ENCODE data around the gene ATP6V1F.

ATP6V1F gene

GRCh38 chr7:128869138-128869943 lies 6.7 kb downstream of the ATP6V1F start:
- DNase-seq: peak; percentile 84

DNA sequence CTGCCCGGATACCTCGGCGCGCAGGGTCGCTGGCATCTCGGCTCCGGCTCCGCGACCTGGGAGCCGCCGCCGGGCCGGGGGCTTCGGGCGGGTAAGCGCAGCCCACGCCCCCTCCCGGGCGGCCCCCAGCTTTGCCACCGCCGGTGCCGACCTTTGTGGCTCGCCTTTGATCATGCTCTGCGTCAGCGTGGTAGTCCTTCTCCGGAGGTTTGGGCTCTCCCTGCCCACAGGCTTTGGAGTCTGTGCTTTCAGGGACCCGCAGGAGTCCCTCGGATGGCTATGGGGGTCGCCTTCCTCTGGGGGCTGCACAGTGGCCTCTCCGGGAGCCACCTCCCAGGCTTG lies 7.3 kb downstream of the ATP6V1F start:
- no peak for DNase-seq

DNA sequence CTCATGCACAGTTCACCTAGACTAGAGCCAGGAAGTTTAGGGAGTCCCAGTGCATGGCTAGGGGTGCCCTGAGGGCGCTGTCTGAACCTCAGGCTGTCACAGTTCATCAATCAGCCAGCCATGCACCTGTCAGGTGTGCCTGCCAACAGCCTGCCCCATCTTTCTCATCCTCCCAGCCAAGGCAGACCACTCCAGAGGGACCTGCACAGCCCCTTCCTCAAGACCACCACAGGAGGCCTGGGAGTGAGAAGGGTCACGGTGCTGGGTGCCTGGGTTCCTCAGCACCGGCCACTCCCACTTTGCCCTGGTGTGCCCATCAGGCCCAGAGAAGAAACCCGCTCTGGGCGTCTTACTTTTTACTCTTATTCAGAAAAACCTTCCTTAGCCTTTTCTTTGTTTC lies 8.4 kb downstream of the ATP6V1F start:
- DNase-seq: no peak

DNA sequence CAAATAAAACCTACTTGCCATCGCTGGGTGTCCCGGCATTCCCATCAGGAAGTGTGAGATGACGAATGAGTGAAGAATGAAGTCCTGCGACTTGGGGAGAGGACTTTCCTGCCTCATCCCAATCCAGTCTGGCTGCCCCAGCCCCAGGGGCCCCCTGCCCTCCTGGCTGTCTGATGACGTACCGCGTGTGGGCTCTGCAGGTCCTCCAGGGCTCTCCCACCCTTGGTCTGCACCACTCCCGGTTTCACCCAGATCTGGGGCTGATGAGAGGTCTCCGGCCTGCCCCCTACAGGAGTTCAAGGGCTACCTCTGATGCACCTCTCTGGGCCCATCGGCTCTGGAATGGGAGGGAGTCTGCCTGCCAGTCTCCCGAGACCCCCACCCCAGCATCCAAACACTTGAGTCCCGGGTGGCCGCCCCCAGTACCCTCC lies 9.8 kb downstream of the ATP6V1F start:
- DNase-seq: no peak

GRCh38 chr7:128873234-128873633 lies 10.6 kb downstream of the ATP6V1F start:
- no peak for DNase-seq

GRCh38 chr7:128874140-128875031 lies 11.7 kb downstream of the ATP6V1F start:
- no peak for DNase-seq

DNA sequence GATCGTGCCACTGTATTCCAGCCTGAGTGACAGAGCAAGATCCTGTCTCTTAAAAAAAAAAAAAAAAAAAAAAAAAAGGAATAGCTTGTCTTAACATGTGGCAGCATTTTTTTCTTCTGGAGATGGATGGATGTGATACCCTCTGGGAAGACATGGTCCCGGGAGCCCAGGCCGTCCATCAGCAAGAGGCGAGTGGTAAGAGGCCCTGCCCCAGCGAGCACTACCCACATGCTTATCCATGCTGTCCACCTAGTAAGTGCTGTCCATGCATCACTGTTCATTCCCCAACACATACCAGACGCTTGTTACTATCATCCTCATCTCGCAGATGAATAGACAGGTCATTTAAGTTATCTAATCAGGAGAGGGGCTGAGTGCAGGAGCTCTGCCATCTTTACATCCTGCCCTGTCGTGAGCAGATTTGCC lies 12.9 kb downstream of the ATP6V1F start:
- DNase-seq: no peak

DNA sequence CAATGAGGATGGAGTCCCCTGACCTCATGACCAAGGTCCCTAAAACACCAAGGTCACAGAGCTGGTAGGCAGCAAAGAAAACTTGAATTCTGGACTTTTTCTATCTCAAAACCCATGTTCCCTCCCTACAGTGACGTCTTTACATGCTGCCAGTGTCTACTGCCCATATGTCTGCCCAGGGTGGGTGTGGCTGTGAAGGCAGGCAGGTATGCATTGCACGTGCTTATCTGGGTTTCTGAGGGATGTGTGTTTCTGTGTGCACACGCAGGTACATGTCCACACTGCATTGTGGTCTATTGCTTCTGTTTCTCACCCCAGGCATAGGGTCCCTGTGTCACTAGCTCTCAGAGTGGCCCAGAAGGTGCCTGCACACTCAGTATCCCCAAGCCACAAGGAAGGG lies 13.5 kb downstream of the ATP6V1F start:
- no peak for DNase-seq

GRCh38 chr7:128876586-128876977 lies 13.9 kb downstream of the ATP6V1F start:
- no peak for DNase-seq

GRCh38 chr7:128876978-128877755 lies 14.5 kb downstream of the ATP6V1F start:
- DNase-seq: no peak

- no peak for DNase-seq
Observed at GRCh38 chr7:128877756-128878120, 15.1 kb downstream of the ATP6V1F start.

DNA sequence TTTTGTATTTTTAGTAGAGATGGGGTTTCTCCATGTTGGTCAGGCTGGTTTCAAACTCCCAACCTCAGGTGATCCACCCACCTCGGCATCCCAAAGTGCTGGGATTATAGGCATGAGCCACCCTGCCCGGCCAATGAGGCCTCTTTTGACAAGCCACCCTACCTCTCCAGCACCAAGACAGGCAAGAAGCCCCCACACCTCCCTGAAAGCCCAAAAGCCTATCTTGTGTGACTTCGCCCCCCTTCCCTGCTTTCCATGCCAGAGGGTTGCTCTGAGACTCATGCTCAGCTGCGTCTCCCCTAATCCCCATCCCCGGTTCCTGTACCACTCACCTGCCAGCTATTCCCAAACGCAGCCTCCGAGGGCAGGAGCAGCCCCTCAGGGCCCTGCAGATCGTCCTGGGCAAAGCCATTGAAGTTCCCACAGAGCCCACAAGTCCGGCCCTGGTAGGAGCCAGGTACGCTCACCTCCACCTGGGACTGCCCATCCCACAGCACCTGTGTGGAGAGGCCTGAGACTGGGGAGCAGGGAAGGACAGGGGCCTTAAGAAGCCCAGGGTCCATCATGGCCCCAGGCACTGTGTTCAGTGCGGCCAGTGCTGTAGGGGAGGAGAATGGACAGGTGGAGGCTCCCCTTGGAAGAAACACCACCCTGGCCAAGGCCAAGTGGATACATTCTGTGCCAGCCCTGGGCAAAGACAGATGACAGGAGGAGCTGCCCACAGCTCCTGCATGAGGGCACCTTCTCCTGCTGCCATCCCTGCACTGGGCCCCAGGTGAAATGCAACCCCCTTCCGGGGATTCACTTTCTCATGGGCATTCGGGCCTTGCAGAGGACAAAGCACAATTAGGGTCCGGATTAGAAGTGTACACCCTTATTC lies 15.8 kb downstream of the ATP6V1F start:
- no peak for DNase-seq

GRCh38 chr7:128879461-128879938 lies 16.8 kb downstream of the ATP6V1F start:
- no peak for DNase-seq

DNA sequence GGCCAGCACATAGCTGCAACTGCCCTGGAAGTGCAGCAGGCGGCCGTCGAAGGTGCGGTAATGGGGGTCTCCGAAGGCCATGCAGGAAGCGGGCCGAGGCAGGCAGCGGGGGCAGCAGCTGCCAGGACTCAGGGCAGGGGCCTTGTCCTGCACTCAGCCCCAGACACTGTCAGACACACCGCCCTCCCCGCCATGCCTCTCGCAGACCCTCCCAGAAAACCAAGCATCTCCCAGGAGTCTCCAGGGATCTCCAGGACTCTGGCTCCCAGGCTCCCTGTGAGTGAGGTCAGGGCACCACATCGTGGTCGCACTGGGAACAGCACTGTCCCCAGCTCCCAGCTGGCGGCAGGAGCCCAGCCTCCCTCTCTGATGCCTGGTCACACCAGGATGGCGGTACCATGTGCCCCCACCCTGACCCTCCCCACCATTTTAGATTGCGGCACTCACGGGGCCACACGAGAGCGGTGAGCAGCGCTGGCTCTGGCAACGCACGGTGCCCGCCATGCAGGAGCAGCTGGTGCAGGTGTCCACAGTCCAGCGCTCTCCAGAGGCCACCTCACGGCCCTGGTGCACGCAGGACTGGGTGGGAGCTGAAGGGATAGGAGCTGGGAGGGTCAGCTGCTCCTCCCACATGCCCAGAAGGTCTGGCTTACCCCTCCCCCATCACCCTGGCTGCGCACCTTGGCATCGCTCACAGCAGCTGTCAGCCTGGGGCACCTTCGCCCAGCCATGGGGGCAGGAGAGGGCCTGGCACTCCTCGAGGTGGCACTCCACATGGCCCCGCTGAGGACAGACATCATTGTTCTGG lies 17.5 kb downstream of the ATP6V1F start:
- DNase-seq: peak; percentile 88

DNA sequence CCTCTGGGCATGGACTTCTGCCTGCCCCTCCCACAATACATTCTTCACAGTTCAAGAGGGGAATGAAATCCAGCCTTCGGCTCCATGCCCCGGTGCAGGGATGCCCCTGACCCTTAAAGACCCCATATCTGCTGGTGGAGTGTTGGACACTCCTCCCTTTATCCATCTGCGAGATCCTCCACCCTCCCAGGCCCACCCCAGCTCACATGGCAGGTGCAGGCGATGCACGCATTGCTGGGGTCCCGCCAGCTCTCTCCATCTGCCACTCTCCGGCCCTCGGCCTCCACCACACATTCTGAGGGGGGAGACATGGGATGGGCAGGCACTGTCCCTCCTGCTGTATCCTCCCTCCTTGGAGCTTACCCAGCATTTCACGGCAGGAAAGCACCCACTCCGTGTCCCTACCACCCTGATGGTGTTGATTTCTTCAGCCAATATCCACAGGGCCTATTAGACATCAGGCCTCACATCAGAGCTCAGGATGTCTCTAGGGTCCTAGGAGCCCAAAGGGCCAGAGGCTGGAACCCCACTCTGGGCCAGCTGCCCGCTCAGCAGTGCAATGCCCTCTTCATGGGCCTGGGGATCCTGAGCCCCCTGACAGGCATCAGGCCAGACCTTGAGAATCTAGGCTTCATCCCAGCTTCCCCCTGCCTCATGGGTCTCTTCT lies 18.3 kb downstream of the ATP6V1F start:
- no peak for DNase-seq

GRCh38 chr7:128881458-128882125 lies 18.9 kb downstream of the ATP6V1F start:
- DNase-seq: no peak

DNA sequence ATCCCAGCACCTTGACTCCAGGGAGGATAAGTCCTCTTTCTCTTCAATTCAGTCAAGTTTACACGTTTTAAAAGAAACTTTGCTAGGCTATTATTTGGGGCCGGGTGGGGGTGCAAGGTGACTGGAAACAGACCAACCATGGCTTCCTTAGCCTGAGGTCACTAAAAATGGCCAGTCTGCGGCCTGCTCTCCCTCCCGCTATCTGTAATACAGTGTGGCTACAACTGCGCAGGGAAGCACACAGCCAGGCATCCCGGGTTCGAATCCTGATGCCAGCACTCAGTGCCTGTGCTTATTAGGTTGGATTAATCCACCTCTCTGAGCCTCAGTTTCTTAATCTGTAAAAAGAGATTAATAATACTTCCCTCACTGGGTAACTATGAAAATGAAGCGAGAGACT lies 19.5 kb downstream of the ATP6V1F start:
- DNase-seq: no peak

GRCh38 chr7:128883622-128884448 lies 21.2 kb downstream of the ATP6V1F start:
- DNase-seq: peak; percentile 89
